ENCODE data around the gene MS4A6E. TPM values are rescaled to one million over a fixed set of nuclear protein-coding genes. Genes with fewer than 3 reads are reported as not detected.

MS4A6E gene
- total RNA-seq, 1 experiment from 2014 or later: not detected

DNA sequence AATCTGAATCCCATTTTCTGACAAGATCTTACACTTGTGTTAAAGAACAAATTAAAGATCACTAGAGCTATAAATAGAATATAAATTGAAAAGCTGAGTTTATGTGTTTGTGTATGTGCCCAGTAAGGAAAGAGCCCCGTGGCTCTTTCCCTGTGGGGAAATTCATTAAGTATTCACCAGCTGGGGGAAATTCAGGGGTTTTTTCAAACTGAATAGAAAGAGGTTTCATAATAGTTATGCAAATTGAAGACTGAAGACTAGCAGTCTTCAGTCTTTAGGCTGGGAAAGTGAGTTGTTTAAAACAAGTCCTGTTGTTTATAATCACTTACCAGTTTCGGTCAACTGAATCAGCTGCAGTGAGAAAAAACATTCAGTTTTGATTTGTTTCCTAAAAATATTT is 40.0 kb downstream of the MS4A6E start:
- DNase-seq (ENCODE audit: low read depth, low spot score): no peak
- ATAC-seq: no peak
- H3K9me3 ChIP-seq (ENCODE audit: control insufficient read depth in 1 of 2, insufficient read depth in 1 of 2, low read depth in 1 of 2, low read length in 2 of 2): no peaks in the 10 kb centered on the region
- no peak overlapping the region for H3K4me3 ChIP-seq (replicated peaks in 1 of 2; ENCODE audit: low read depth in 1 of 2, low read length in 2 of 2)
- H3K79me2 ChIP-seq (ENCODE audit: insufficient read depth, low read length): no peaks in the 10 kb centered on the region
- ChIA-PET CTCF (no interaction called here), POLR2A (no interaction called here), RAD21 (ENCODE audit: low non-redundant PET in 1 of 2, low total read pairs in 2 of 2, uncharacterized antibody in 2 of 2, unreplicated experiment in 2 of 2) (no interaction called here)
- intact Hi-C loops (cut with micrococcal nuclease): no loop called here
- H3K9ac ChIP-seq (ENCODE audit: low read length): no peak overlapping the region
- no peak overlapping the region for H3K4me2 ChIP-seq (ENCODE audit: low read length)
- no peaks in the 10 kb centered on the region for H3K9me2 ChIP-seq (ENCODE audit: insufficient read depth)
- H3K4me1 ChIP-seq (ENCODE audit: control insufficient read depth in 1 of 2, insufficient read depth in 2 of 2, low read length in 2 of 2): no peaks in the 10 kb centered on the region
- no peaks in the 10 kb centered on the region for H3K36me3 ChIP-seq (ENCODE audit: control insufficient read depth in 1 of 2, insufficient read depth in 2 of 2, low read length in 2 of 2)
- H3K27me3 ChIP-seq (ENCODE audit: insufficient read depth, low read length): peaks cover 7% of the 10 kb centered on the region; the same call in 1 of the 2 replicates
- H4K20me1 ChIP-seq (ENCODE audit: insufficient read depth): no peaks in the 10 kb centered on the region
- TF ChIP-seq CBX3 (IDR thresholded peaks at IDR 0.05; ENCODE audit: low read depth) (no peak), EZH2phosphoT487 (IDR thresholded peaks at IDR 0.05; ENCODE audit: borderline replicate concordance) (no peak), JUND (IDR thresholded peaks at IDR 0.05) (no peak), RAD21 (IDR thresholded peaks at IDR 0.05; ENCODE audit: low read depth) (no peak), POLR2A (IDR thresholded peaks at IDR 0.05; ENCODE audit: borderline replicate concordance, extremely low read depth, insufficient read depth, insufficient read length) (no peak), FOSL1 (IDR thresholded peaks at IDR 0.05; ENCODE audit: low read depth) (no peak), ZFX (IDR thresholded peaks at IDR 0.05) (no peak), SIN3A (IDR thresholded peaks at IDR 0.05; ENCODE audit: low read depth) (no peak), POLR2AphosphoS5 (IDR thresholded peaks at IDR 0.05; ENCODE audit: low read depth, low read length) (no peak), SP1 (IDR thresholded peaks at IDR 0.05; ENCODE audit: low read depth) (no peak), EGR1 (IDR thresholded peaks at IDR 0.05; ENCODE audit: low read depth) (no peak)
- TF ChIP-seq, protein P1, sequence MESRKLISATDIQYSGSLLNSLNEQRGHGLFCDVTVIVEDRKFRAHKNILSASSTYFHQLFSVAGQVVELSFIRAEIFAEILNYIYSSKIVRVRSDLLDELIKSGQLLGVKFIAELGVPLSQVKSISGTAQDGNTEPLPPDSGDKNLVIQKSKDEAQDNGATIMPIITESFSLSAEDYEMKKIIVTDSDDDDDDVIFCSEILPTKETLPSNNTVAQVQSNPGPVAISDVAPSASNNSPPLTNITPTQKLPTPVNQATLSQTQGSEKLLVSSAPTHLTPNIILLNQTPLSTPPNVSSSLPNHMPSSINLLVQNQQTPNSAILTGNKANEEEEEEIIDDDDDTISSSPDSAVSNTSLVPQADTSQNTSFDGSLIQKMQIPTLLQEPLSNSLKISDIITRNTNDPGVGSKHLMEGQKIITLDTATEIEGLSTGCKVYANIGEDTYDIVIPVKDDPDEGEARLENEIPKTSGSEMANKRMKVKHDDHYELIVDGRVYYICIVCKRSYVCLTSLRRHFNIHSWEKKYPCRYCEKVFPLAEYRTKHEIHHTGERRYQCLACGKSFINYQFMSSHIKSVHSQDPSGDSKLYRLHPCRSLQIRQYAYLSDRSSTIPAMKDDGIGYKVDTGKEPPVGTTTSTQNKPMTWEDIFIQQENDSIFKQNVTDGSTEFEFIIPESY (IDR thresholded peaks at IDR 0.05; ENCODE audit: extremely low read depth, insufficient replicate concordance, low read length): no peak
- TF ChIP-seq, protein P2, sequence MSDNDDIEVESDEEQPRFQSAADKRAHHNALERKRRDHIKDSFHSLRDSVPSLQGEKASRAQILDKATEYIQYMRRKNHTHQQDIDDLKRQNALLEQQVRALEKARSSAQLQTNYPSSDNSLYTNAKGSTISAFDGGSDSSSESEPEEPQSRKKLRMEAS (IDR thresholded peaks at IDR 0.05): no peak
- H3K27ac ChIP-seq (ENCODE audit: low read depth, low read length): no peak overlapping the region
- BruUV-seq (replicated peaks): no TSS peak
- H2AFZ ChIP-seq (ENCODE audit: low read depth, low read length, poor library complexity, severe bottlenecking): no peak overlapping the region

Measured in HCT116 (cell line).